GM19240 (cell line): ENCODE measurements around the gene AKAP5.
"Not testable (repeated sequence)": the region's sequence is repeated elsewhere in the genome, so short reads cannot be mapped to it uniquely, and the experiment has no call there.

Source experiments
- DNase-seq: peaks from one replicate; pipeline ENCODE4 v3.0.0; 2011; ENCODE audit warnings: low spot score; ENCODE audit not compliant: insufficient read length

AKAP5 gene

DNA sequence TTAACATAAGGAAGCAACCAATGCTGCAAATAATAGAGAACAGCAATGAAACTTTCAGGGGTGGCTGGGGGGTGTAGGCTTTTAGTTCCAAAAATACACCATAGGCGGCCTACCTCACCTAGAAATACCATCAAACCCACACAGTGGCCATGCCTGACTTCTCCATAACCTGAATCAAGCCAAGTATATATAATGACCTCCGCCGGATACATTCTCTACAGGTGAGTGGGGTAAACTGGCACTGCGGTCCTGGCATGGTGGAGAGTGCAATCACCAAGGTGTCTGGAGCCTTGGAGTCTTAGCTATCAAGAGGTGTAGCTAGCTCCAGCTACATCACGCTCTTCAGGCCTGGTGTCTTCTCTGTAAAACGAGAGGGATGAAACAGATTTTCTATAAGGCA, 37.2 kb downstream of the AKAP5 start:
- DNase-seq, result no peak

DNA sequence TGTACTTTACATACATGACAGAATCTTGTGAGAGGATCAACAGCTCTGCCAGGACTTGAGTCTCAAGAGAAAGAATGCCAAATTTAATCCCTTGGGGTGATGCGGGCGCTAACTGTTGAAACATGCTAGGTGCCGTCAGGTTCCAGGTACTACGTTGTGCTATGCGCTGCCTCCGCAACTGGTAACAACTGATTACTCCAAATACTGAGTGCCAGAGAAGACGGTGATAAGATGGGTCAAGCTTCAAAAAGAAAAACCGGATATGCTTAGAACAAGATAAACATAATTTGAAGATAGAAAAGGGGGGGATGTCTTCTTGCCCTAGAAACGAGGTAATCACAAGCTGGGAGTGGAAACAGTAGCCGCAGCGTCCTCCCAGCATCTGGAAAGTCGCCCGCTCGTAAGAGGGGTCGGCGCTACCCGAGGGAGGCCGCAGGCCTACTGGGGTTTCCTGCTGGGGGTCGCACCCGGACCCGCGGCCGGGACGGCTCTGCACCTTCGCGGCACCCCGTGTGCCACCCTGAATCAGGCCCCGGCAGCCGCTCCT, 37.7 kb downstream of the AKAP5 start:
- no peak for DNase-seq

DNA sequence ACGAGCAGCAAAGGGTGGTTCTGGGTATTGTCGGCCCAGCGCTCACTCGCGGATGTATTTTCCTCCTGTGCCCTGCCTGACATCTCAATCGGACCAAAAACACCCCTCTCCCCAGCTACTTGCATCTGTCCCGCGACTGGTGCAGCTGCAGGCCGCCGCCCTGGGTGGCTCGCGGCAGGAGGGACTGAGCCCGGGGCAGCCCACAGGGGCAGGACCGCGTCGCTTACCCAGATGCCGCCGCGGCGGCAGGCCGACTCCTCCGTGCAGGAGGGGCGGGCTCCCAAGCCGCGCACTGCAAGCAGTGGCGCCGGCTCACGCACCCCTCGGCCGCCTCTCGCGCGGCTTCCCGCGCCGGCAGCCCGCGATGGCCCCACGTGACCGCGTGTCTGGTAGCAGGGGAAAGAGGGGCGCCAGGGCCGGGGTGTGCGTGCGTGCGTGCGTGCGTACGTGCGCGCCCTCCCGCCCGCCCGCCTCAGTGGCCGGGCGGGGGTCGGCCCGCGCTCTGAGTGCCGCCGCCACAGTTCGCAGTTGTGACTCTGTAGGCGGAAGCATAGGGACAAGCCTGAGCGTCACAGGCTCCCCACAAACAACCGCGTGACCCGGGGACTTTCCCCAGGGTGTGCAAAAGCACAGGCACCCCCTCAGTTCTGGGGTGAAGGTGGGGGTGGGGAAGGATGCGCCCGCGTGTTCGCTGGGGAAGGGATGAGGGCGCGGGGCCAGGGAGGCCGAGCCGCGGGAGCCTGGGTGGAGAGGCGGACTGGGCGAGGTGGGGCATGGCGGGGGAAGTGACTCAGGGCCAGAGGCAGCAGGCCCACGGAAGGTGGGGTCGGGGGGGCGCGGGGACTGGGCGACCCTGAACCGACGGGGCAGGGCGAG, 38.4 kb downstream of the AKAP5 start, which contains the start of gene ZBTB25:
Gene ZBTB25 (minus strand): TSS at position 405 of the 876 bp plus-strand sequence. CDS start 13,305 bp downstream, outside the sequence.
- DNase-seq, result peak; percentile 25

DNA sequence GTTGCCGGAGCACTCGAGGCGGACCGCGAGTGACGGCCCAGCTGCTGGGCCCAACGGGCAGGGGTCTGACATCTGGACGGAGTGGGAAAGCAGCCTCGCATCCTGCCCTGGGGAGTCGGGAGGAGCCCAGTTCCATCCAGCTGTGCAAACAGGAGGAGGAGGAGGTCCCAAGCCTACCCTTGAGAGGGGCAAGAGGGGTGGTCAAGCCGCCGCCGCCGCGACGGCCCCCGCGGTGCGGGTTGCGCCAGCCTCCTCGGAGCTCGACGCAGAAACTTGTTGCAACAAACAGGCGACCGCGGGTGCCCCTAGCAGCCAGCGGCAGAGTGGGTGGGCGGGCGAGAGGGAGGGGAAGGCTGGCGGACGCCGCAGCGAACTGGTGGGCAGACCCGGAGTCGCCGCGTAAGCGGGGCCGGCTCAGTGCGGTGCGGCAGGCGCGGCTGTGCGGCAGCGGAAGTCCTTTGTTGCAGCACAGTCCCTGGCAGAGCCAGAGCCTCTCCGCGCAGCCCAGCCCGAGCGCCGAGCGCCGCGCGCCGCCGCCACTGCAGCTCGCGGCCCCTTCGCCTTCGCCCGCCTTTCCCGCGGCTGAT, 39.1 kb downstream of the AKAP5 start, which contains the start of gene ZBTB1:
Gene ZBTB1 (plus strand): TSS at position 461 of the 587 bp plus-strand sequence. CDS start 16,735 bp downstream, outside the sequence.
- no peak for DNase-seq

DNA sequence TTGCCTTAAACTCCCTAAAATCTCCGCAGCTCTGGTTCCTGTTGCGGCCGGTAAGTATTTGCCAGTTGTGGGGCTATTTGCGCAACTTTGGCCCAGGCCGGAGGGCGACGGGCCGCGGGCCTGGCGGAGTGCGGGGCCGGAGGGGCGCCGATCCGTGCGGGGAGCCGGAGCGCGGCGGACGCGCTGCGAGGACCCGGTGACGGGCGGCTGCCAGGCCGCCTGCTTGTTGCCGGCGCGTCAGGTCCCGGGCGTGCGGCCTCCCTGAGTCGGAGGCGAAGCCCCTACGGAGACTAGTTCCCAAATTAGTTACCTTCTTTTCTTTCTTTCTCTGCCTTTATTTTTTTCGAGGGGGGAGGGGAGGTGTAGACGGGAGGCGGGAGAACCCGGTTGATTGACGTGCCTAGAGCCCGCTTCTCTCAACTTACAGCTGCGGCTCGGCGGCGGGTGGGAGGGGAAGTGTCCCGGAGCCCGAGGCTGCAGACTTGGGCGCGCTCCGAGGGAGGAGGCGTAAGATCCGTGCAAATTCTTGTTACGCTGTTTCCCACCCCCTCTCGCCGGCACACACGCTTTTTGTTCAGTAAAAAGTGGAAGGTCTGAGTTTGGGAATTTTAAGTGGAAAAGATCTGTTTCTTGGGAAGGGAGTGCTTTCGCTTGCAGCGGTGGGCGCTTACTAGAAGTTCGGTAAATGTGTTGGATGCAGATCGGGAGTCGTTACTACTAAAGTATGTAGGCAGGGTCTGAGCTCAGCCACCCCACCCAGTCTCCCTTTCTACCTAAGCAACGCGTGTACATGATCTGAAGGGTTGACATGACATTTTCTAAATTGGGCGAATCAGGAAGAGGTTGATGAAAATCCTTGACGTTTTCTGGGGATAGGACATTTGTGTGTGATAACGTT, 39.8 kb downstream of the AKAP5 start:
- DNase-seq, result no peak

DNA sequence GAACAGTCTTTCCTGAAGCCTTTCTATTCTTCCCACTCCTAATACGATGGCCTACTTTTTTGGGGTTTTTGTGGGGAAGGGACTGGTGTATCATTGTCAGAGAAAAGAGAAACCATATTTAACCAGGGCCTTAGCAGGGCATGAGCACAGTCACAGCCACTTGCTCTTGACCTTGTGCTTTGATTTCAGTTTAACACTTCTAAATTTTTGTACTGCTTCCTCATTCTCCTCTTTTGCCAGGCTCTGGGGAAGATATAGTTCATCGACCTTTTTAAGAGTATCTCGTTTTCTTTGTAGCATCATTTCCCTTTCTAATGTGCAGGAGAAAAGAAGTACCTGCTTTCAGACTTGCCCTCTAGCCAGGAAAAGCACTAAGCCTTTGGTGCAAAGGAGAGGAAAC, 41.4 kb downstream of the AKAP5 start:
- DNase-seq, result no peak

DNA sequence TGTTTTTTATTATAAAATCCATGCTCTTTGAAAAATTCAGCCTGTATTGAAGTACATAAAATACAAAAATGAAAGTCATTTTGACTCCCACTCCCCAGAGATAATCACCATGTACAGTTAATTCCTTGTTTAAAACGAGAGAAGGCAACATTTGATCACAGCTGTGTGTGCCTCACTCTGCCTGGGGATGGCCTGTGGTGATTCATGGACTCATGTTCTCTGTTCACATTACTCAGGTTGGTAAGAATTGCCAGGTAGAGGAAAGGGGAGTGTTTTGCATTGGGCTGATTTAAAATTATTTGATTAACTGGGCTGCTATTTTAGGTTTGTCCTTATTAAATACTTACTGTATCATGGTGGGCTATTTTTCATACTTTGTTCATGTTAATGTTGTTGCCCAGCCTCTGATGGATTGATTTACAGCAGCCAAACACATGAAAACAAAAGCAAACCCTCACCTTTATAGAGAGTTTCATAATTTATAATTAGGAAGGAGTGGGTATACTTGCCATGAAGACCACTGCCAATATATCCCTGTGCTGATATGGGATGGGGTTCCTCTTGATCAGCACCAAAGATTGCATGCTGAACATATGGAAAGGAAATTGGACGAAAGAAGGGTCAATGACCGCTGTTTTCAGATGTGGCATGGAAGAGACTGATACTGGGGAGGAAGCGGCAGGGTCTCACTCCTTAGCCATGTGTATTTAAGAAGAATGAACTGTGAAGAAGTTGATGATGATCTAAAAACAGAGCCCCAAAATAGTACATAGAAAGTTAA, 42.3 kb downstream of the AKAP5 start:
- no peak for DNase-seq

DNA sequence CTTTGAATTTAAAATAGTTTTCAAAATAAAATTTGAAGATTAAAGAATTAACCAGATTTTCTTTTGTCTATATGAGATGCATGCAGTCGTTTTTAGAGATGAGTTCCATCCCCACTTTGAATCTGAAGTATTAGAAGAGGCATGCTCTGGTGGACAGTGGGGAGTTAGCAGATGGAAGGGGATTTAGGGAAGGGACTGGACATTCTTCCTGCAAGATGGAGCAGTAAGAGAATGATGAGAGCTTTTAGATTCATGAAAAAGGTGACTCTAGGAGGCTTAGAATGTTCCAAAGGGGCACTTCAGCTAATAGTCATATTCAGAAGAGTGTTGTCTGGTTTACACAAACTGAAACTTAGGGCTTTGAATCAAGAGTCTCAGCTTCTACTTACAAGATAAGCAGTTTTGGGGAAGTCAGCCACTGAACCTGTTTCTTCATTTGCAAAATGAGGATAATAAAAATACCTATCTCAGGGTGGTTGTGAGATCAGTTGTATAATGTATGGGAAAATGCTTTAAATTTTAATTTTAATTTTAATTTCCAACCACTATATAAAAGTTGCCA, 43.0 kb downstream of the AKAP5 start:
- DNase-seq, result no peak

DNA sequence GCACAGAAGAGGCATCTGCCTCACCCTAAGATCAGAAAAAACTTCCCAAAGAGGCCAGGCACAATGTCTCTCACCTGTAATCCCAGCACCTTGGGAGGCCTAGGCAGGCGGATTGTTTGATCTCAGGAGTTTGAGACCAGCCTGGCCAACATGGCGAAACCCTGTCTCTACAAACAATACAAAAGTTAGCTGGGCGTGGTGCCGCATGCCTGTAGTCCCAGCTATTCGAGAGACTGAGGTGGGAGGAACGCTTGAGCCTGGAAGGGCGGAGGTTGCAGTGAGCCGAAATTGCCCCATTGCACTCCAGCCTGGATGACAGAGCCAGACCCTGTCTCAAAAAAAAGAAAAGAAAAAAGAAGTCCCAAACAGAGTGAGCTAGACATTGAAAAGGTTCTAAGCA, 43.7 kb downstream of the AKAP5 start:
- no peak for DNase-seq

DNA sequence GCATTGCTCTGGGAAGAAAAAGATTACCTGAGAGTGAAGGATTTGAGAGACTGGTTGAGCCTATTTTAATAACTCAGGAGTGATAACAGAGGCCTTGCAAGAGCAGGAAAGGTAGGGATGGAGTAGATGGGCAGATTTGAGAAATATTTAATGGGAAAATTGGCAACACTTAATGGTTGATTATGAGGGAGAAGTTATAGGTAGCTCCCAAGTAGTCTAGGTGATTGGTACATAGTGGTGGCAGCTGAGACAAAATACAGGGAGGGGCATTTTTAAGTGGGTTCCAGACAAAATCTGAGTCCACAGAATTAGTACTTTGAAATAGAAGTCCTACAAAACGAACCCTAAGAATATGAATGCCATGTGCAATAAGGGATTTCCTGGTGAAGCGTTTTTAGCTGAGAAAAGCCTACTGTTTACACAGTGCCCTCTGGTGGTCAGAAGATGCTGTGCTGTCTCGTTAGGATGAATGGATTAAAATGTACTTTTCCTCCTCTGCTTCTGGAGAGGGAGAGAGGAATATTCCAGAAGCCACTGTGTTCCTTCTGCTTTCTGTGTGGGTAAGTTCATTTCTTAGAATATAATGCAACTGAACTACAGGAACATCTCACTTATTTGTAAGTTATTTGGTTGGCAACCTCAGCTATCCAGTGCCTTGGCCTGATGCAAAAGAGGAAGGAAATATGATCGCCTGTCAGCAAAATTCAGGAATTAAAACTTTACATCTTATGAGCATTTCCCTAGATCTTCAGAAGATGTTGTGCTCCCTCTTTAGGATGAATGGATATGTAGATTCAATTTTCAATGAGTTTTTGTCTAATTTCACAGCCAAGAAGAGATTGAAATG, 45.7 kb downstream of the AKAP5 start:
- no peak for DNase-seq

DNA sequence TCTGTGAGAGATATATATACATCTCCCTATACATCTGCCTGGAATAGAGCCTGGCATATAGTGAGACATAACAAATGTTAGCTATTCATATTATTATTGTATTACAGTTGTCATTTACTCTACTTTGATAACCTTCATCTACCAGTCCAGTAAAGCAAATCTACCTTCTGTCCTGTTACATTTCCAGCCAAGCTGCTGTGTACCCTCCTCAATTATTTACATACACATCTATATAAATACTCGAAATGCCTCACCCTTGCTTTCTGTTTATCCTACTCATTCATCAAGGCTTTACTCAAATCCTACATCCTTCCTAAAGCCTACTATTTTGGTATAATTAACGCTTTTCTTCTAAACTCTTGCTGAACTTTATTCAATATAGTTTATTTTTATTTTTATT, 48.0 kb downstream of the AKAP5 start:
- no peak for DNase-seq

DNA sequence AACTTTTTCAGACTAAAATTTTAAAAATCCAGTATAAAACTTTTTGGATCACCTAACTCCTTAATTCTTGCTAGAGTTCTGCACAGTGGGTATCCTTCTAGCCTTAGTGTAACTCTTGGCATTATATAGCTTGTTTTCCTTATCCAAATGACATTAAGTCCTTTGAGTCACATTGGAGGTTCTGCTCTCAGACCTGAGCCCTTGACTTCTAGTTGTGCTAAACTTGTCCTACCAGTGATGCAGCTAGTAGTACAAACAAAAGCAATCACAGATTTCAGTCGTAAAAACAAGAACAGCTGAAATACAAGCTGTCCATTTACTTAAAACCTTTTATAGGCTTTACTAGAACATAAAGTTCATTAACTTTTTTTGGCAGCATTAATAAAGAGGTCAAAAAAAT, 49.8 kb downstream of the AKAP5 start:
- DNase-seq, result no peak

DNA sequence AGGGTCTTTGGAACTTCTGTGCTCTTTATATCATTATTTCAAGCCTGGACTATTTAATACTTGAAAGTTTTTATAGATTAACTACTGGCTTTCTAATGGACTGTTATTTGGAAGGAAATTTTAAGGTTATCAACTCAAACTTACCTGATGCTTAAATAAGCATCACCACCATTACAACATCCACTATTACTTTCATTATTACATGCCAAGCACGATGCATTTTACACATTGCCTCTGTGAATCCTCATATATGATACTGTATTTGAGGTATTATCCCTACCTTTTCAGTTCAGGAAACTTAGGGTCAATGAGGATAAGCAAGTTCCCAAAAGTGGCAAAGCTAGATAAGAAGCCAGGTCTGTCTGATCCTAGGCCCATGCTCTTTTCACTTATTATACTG, 51.7 kb downstream of the AKAP5 start:
- DNase-seq, result no peak

DNA sequence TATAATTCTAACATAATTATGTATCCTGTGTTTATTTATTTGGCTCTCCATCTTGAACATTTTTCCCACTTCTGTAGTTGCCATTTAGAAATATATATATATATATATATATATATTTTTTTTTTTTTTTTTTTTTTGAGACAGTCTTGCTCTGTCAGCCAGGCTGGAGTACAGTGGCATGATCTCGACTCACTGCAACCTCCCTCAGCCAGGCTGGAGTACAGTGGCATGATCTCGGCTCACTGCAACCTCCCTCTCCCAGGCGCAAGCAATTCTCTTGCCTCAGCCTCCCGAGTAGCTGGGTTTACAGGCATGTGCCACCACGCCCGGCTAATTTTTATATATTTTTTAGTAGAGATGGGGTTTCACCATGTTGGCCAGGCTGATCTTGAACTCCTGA, 52.4 kb downstream of the AKAP5 start:
- not testable (repeated sequence) for DNase-seq

DNA sequence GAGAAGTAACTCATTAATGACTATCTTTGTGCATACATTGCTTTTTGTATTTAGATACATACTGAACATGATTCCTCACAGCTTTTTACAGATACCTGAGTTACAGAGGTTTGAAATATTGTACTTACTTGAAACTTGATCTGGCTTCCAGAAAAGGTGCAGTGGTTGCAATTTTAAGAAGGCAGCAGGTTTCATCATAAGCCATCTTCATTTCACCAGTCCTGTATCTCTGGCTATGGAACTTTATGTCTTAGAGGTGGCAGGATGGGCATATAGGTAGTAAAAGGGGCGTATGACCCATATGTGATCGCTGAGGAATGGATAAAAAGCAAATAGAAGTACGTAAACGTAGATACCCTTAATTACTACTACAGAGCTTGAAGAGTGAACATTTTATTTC, 52.9 kb downstream of the AKAP5 start:
- no peak for DNase-seq

DNA sequence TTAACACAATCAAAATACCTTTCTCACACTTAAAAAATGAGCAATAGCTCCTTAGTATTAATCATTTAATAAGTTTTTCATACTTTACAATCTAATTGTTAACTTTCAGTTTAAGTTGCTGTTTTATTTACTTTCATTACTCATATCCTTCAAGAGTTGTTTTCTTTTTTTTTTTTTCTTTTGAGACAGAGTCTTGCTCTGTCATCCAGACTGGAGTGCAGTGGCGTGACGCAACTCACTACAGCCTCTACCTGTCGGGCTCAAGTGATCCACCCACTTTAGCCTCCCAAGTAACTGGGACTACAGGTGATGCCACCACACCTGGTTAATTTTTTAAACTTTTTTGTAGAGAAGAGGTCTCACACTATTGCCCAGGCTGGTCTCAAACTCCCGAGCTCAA, 55.4 kb downstream of the AKAP5 start:
- no peak for DNase-seq

DNA sequence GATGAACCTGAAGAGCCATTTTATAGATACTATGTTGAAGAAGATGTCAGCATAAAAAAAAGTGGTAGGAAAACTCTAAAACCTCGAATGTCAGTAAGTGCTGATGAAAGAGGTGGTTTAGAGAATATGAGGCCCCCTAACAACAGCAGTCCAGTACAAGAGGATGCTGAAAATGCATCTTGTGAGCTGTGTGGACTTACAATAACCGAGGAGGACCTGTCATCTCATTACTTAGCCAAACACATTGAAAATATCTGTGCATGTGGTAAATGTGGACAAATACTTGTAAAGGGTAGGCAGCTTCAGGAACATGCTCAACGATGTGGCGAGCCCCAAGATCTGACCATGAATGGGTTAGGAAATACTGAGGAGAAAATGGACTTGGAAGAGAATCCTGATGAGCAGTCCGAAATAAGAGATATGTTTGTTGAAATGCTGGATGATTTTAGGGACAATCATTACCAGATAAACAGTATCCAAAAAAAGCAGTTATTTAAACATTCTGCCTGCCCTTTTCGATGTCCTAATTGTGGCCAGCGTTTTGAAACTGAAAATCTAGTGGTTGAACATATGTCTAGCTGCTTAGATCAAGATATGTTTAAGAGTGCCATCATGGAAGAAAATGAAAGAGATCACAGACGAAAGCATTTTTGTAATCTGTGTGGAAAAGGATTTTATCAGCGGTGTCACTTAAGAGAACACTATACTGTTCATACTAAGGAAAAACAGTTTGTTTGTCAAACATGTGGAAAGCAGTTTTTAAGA, 57.5 kb downstream of the AKAP5 start:
- no peak for DNase-seq
